ENCODE data around the gene KDM4C.
A peak's percentile ranks its signal among the peaks of the same experiment; 100 is the strongest.
"Not testable (repeated sequence)": the region's sequence is repeated elsewhere in the genome, so short reads cannot be mapped to it uniquely, and the experiment has no call there.

KDM4C gene

GRCh38 chr9:6764011-6764410 lies 6.2 kb downstream of the KDM4C start:
- DNase-seq (ENCODE audit: low spot score): no peak

- no peak for DNase-seq (ENCODE audit: low spot score)
Measured at GRCh38 chr9:6764523-6764922, 6.8 kb downstream of the KDM4C start.

GRCh38 chr9:6764950-6765349 lies 7.2 kb downstream of the KDM4C start:
- DNase-seq (ENCODE audit: low spot score): no peak

GRCh38 chr9:6765396-6765795 lies 7.6 kb downstream of the KDM4C start:
- DNase-seq (ENCODE audit: low spot score): no peak

- DNase-seq (ENCODE audit: low spot score): no peak
Measured at GRCh38 chr9:6766606-6767005, 8.8 kb downstream of the KDM4C start.

GRCh38 chr9:6768587-6768986 lies 10.8 kb downstream of the KDM4C start:
- not testable (repeated sequence) for DNase-seq (ENCODE audit: low spot score)

- no peak for DNase-seq (ENCODE audit: low spot score)
Measured at GRCh38 chr9:6771722-6772121, 13.9 kb downstream of the KDM4C start.

- no peak for DNase-seq (ENCODE audit: low spot score)
Measured at GRCh38 chr9:6777213-6777902, 19.6 kb downstream of the KDM4C start.

- DNase-seq (ENCODE audit: low spot score): peak; percentile 17
Measured at GRCh38 chr9:6779417-6780241, 21.9 kb downstream of the KDM4C start.

- DNase-seq (ENCODE audit: low spot score): no peak
Measured at GRCh38 chr9:6780690-6781089, 22.9 kb downstream of the KDM4C start.

GRCh38 chr9:6781476-6781875 lies 23.7 kb downstream of the KDM4C start:
- DNase-seq (ENCODE audit: low spot score): no peak

GRCh38 chr9:6782345-6782744 lies 24.6 kb downstream of the KDM4C start:
- DNase-seq (ENCODE audit: low spot score): no peak

- no peak for DNase-seq (ENCODE audit: low spot score)
Measured at GRCh38 chr9:6782981-6783380, 25.2 kb downstream of the KDM4C start.

- no peak for DNase-seq (ENCODE audit: low spot score)
Measured at GRCh38 chr9:6783753-6784152, 26.0 kb downstream of the KDM4C start.

GRCh38 chr9:6785682-6786081 lies 27.9 kb downstream of the KDM4C start:
- DNase-seq (ENCODE audit: low spot score): no peak

- DNase-seq (ENCODE audit: low spot score): no peak
Measured at GRCh38 chr9:6787793-6788161, 30.0 kb downstream of the KDM4C start.

GRCh38 chr9:6788162-6789016 lies 30.6 kb downstream of the KDM4C start:
- peak; percentile 76 for DNase-seq (ENCODE audit: low spot score)

- not testable (repeated sequence) for DNase-seq (ENCODE audit: low spot score)
Measured at GRCh38 chr9:6789017-6789338, 31.2 kb downstream of the KDM4C start.

GRCh38 chr9:6790866-6791265 lies 33.1 kb downstream of the KDM4C start:
- peak; percentile 32 for DNase-seq (ENCODE audit: low spot score)

GRCh38 chr9:6793203-6793602 lies 35.4 kb downstream of the KDM4C start:
- DNase-seq (ENCODE audit: low spot score): no peak

GRCh38 chr9:6794936-6795335 lies 37.2 kb downstream of the KDM4C start:
- DNase-seq (ENCODE audit: low spot score): no peak

GRCh38 chr9:6802926-6803325 lies 45.2 kb downstream of the KDM4C start:
- no peak for DNase-seq (ENCODE audit: low spot score)

- DNase-seq (ENCODE audit: low spot score): peak; percentile 41
Measured at GRCh38 chr9:6805532-6805931, 47.8 kb downstream of the KDM4C start.

All from kidney tubule cell (primary cell).